ENCODE measurements around the gene IFT80. TPM values are rescaled to one million over a fixed set of nuclear protein-coding genes. Genes with fewer than 3 reads are reported as not detected.

Gene IFT80
- total RNA-seq, 1 donor from 2014 or later: 35.2 TPM

DNA sequence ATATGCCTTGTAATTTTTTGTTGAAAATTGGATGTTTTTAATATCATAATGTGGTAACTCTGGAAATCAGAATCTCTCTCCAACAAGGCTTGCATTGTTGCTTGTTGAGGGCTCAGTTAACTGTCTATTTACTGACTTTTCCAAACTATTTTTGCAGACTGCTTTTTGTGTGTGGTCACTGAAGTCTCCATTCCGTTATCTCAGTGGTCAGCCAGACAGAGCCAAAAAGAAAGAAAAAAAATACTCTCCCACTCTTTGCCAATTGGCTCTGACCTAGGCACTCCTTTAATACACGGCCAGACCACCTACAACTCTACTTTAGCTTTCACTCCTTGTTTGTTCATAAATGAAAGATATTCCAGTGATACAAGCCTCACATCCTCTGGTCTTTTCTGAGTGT lies 52.5 kb downstream of the IFT80 start:
- TF ChIP-seq, protein P1, sequence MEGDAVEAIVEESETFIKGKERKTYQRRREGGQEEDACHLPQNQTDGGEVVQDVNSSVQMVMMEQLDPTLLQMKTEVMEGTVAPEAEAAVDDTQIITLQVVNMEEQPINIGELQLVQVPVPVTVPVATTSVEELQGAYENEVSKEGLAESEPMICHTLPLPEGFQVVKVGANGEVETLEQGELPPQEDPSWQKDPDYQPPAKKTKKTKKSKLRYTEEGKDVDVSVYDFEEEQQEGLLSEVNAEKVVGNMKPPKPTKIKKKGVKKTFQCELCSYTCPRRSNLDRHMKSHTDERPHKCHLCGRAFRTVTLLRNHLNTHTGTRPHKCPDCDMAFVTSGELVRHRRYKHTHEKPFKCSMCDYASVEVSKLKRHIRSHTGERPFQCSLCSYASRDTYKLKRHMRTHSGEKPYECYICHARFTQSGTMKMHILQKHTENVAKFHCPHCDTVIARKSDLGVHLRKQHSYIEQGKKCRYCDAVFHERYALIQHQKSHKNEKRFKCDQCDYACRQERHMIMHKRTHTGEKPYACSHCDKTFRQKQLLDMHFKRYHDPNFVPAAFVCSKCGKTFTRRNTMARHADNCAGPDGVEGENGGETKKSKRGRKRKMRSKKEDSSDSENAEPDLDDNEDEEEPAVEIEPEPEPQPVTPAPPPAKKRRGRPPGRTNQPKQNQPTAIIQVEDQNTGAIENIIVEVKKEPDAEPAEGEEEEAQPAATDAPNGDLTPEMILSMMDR (IDR thresholded peaks at IDR 0.05; ENCODE audit: unreplicated experiment): no peak
- no peak for DNase-seq (ENCODE audit: low spot score in 2 of 2, unreplicated experiment in 2 of 2)
- H3K9me3 Mint-ChIP-seq: peaks cover 4% of the 10 kb centered on the region
- no peak overlapping the region for H3K4me3 Mint-ChIP-seq
- H3K36me3 Mint-ChIP-seq: peaks cover 9% of the 10 kb centered on the region
- no peak overlapping the region for H3K27ac Mint-ChIP-seq
- no peaks in the 10 kb centered on the region for H3K27me3 Mint-ChIP-seq (ENCODE audit: low read depth)
- H3K4me1 Mint-ChIP-seq: no peaks in the 10 kb centered on the region

DNA sequence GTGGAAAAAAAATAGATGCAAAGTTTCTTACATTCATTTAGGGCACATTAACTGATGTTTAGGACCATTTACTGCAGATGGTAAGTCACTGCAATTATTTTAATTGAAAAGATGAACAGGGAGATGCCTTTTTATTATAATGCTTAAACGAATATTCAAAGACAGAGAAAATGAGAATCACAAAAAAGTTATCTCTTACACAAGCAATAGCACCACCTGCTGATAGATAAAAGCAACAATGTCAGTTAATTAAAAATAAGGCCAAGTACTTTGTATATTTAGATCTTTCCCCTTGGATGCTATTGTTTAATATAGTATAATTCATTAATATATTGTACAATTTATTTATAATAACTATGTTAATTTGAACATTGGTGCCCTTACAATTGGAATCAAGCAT lies 55.9 kb downstream of the IFT80 start:
- DNase-seq (ENCODE audit: low spot score in 2 of 2, unreplicated experiment in 2 of 2): no peak
- Mint-ChIP-seq H3K9me3 (peaks cover 9% of the 10 kb centered on the region), H3K4me1 (no peaks in the 10 kb centered on the region), H3K4me3 (no peak overlapping the region), H3K27me3 (ENCODE audit: low read depth) (no peaks in the 10 kb centered on the region), H3K27ac (no peak overlapping the region), H3K36me3 (peaks cover 12% of the 10 kb centered on the region)
- TF ChIP-seq, protein P1 (IDR thresholded peaks at IDR 0.05; ENCODE audit: unreplicated experiment): peak; percentile 27

DNA sequence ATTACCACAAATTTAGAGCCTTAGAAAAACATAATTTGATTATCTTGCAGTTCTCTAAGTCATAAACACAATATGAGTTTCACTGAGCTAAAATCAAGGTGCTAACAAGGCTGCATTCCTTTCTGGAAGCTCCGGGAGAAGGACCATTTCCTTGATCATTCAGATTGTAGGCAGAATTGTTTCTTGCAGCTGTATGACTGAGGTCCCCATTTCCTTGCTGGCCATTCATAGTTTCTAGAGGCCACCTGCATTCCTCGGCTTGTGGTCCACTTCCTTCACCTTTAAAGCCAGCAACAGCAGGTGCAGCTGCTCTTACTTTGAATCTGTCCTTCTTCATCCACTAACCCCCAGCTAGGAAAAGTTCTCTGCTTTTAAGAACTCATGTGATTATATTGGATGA lies 58.7 kb downstream of the IFT80 start:
- Mint-ChIP-seq H3K4me1 (no peaks in the 10 kb centered on the region), H3K27me3 (ENCODE audit: low read depth) (no peaks in the 10 kb centered on the region), H3K4me3 (no peak overlapping the region), H3K27ac (no peak overlapping the region), H3K36me3 (peaks cover 18% of the 10 kb centered on the region), H3K9me3 (peaks cover 19% of the 10 kb centered on the region)
- TF ChIP-seq, protein P1 (IDR thresholded peaks at IDR 0.05; ENCODE audit: unreplicated experiment): no peak
- DNase-seq (ENCODE audit: low spot score in 2 of 2, unreplicated experiment in 2 of 2): no peak

DNA sequence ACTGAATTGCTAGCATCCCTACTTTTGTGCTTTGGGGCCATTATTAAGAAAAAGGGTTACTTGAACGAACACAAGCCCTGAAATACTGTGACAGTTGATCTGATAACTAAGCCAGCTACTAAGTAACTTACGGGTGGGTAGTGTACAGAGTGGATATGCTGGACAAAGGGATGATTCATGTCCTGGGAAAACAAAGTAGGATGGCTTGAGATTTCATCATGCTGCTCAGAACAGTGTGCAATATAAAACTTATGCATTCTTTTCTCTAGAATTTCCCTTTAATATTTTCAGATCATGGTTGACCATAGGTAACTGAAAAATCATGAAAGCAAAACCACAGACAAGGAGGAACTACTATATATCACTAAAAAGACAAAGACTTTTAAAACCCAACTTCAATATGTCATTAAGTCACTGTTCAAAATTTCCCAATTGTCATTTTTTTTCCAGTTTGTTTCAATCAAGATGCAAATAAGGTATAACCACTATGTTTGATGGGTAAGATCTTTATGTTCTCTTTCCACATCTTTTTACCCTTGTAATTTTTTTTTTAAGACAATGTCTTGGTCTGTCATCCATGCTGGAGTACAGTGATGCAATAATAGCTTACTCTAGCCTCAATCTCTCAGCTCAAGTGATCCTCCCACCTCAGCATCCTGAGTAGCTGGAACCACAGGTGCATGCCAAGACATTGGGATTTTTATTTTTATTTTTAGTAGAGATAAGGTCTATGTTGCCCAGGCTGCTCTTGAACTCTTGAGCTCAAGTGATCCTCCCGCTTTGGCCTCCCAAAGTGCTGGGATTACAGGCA lies 67.7 kb downstream of the IFT80 start:
- no peak overlapping the region for H3K4me3 Mint-ChIP-seq
- H3K4me1 Mint-ChIP-seq: peaks cover 6% of the 10 kb centered on the region
- no peak for DNase-seq (ENCODE audit: low spot score in 2 of 2, unreplicated experiment in 2 of 2)
- H3K9me3 Mint-ChIP-seq: peaks cover 9% of the 10 kb centered on the region
- no peak overlapping the region for H3K27ac Mint-ChIP-seq
- H3K27me3 Mint-ChIP-seq (ENCODE audit: low read depth): no peaks in the 10 kb centered on the region
- peaks cover 15% of the 10 kb centered on the region for H3K36me3 Mint-ChIP-seq
- TF ChIP-seq, protein P1 (IDR thresholded peaks at IDR 0.05; ENCODE audit: unreplicated experiment): no peak

DNA sequence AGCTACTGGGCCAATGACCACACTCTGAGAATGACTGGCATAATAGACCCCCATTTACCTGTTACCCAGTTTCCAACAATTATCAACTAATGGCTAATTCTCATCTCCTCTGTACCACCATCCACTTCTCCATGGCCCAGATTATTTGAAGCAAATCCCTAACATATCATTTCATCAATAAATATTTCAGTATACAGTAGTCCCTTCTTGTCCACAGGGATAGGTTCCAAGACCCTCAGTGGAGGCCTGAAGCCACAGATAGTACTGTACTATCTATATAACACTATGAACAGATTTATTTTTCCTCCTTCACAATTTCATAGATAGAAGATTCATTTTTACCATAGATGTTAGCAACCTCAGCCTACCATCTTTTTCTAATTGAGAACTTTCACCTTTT lies 68.3 kb downstream of the IFT80 start:
- Mint-ChIP-seq H3K27ac (no peak overlapping the region), H3K4me3 (no peak overlapping the region), H3K9me3 (peaks cover 8% of the 10 kb centered on the region), H3K27me3 (ENCODE audit: low read depth) (no peaks in the 10 kb centered on the region), H3K4me1 (peaks cover 6% of the 10 kb centered on the region), H3K36me3 (peaks cover 15% of the 10 kb centered on the region)
- DNase-seq (ENCODE audit: low spot score in 2 of 2, unreplicated experiment in 2 of 2): no peak
- TF ChIP-seq, protein P1 (IDR thresholded peaks at IDR 0.05; ENCODE audit: unreplicated experiment): no peak
